Stimulated activated effector memory CD8-positive, alpha-beta T cell treated with anti-CD3 and anti-CD28 coated beads, Interleukin-12 subunit alpha, Interleukin-12 subunit beta, amount 100 ng/mL, for 72 hours (primary cell): ENCODE measurements around the gene DIS3L2.

Experiments
- ATAC-seq: fragments of 150-1000 bp; cut with Tn5 transposase; 2 replicates; pipeline ENCODE4 v1.10.0; 2021
- DNase-seq, 2 donors: peaks; one replicate each; pipeline ENCODE4 v3.0.0; 2021 to 2022; ENCODE audit warnings: low spot score in 2 of 2
- H3K27ac Mint-ChIP-seq: one replicate; pipeline ENCODE4 v1.8.0; 2022; ENCODE audit warnings: mild to moderate bottlenecking, mixed read lengths
- H3K36me3 Mint-ChIP-seq: one replicate; pipeline ENCODE4 v1.8.0; 2022; ENCODE audit warnings: mild to moderate bottlenecking, mixed read lengths
- H3K4me1 Mint-ChIP-seq: one replicate; pipeline ENCODE4 v1.8.0; 2022; ENCODE audit warnings: mixed read lengths
- H3K4me3 Mint-ChIP-seq: one replicate; pipeline ENCODE4 v1.8.0; 2022; ENCODE audit warnings: mild to moderate bottlenecking, mixed read lengths
- H3K9me3 Mint-ChIP-seq: one replicate; pipeline ENCODE4 v1.8.0; 2022; ENCODE audit warnings: mixed read lengths

DIS3L2 gene

DNA sequence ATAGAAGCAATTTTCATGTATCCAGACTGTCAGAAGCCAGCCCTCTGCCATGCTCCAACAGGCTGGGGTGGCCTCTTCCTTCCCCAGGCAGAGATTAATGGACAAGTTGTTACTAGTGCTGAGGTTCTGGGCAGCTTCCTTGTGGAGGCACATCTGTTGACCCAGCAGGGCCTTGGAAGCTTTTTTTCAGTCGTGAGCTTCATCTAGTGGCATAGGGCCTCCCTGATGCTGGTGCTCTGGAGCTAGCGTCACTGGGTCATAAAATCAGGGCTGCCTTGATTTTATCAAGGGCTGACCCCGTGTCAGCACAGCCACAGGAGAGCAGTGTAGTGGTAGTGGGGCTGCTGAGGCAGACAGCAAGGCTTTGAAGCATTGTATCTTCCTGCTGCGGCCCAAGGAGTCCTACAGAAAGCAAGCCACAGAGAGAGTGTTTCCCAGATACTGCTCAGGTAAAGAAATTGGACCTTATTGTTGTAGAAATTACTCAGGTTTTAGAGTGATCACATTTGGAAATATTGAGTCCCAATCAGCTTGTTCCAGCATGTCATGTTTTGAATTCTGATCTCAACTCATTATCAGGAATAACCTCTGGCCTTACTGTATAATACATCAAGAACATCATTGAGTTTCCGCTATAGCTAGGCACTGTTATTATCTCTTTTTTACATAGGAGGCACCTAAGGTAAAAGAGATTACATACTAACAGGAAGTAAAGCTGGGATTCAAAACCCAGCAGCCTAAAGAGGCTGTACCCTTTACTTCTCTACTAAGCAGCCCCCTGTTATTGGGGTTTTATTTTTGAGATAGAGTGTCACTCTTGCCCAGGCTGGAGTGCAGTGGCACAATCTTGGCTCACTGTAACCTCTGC is 324.7 kb downstream of the DIS3L2 start:
- peak overlapping the region; percentile 34 for H3K27ac Mint-ChIP-seq
- H3K36me3 Mint-ChIP-seq: no peaks in the 10 kb centered on the region
- no peak for DNase-seq
- ATAC-seq: no peak
- no peak overlapping the region for H3K4me3 Mint-ChIP-seq
- no peaks in the 10 kb centered on the region for H3K9me3 Mint-ChIP-seq
- no peaks in the 10 kb centered on the region for H3K4me1 Mint-ChIP-seq

DNA sequence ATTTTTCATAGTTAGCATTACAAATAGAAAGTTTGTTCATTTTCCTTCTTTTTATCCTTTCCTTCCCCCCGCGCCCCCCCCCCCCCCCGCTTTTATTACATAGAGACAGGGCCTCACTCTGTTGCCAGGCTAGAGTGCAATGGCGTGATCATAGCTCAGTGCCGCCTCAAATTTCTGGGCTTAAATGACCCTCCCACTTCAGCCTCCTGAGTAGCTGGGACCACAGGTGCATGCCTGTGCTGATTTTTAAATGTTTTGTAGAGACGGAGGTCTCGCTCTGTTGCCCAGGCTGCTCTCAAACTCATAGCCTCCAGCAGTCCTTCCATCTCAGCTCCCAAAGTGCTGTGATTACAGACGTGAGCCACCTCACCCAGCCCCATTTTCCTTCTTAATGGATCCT is 325.8 kb downstream of the DIS3L2 start:
- H3K4me3 Mint-ChIP-seq: no peak overlapping the region
- no peak for ATAC-seq
- H3K9me3 Mint-ChIP-seq: no peaks in the 10 kb centered on the region
- H3K4me1 Mint-ChIP-seq: peaks cover 3% of the 10 kb centered on the region
- H3K36me3 Mint-ChIP-seq: no peaks in the 10 kb centered on the region
- no peak for DNase-seq
- H3K27ac Mint-ChIP-seq: no peak overlapping the region

DNA sequence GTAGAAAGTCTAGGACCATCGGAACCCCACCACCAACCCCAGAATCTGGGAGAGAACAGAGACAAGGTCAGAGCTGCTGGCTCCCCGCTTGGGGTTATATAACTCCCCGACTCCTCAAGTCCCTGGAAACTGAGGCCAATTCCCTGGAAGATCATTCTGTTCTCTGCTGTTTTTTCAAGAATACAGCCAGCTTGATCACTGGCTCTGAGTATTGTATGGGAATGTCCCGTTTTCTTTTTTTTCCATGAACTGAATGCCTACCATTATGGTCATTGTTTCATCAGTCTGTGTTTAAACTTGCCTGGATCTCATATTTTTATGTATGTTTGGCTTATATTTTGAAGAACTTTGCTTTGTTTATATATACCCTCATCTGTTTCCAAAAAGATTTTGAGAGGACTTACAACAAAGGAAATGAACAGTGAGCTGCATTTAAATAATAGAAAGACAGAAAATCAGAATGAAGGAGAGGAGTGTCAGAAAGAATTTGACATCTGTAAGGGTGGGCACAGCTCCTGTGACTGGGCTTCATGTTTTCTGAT is 327.0 kb downstream of the DIS3L2 start:
- Mint-ChIP-seq H3K36me3 (no peaks in the 10 kb centered on the region), H3K4me1 (peaks cover 10% of the 10 kb centered on the region)
- ATAC-seq: no peak

GRCh38 chr2:232290668-232291067 is 329.2 kb downstream of the DIS3L2 start:
- H3K36me3 Mint-ChIP-seq: no peaks in the 10 kb centered on the region
- DNase-seq (no peak), ATAC-seq (no peak)
- H3K4me1 Mint-ChIP-seq: peaks cover 10% of the 10 kb centered on the region
- H3K4me3 Mint-ChIP-seq: no peak overlapping the region
- no peak overlapping the region for H3K27ac Mint-ChIP-seq
- no peaks in the 10 kb centered on the region for H3K9me3 Mint-ChIP-seq

More for the DNA sequence above, 327.0 kb downstream of the DIS3L2 start:
- Mint-ChIP-seq H3K27ac (no peak overlapping the region), H3K4me3 (no peak overlapping the region), H3K9me3 (no peaks in the 10 kb centered on the region)
- no peak for DNase-seq

GRCh38 chr2:232291343-232291742 is 329.8 kb downstream of the DIS3L2 start:
- DNase-seq: no peak
- Mint-ChIP-seq H3K4me1 (peaks cover 10% of the 10 kb centered on the region), H3K9me3 (no peaks in the 10 kb centered on the region), H3K36me3 (no peaks in the 10 kb centered on the region), H3K4me3 (no peak overlapping the region), H3K27ac (peak overlapping the region; percentile 32)
- ATAC-seq: no peak

DNA sequence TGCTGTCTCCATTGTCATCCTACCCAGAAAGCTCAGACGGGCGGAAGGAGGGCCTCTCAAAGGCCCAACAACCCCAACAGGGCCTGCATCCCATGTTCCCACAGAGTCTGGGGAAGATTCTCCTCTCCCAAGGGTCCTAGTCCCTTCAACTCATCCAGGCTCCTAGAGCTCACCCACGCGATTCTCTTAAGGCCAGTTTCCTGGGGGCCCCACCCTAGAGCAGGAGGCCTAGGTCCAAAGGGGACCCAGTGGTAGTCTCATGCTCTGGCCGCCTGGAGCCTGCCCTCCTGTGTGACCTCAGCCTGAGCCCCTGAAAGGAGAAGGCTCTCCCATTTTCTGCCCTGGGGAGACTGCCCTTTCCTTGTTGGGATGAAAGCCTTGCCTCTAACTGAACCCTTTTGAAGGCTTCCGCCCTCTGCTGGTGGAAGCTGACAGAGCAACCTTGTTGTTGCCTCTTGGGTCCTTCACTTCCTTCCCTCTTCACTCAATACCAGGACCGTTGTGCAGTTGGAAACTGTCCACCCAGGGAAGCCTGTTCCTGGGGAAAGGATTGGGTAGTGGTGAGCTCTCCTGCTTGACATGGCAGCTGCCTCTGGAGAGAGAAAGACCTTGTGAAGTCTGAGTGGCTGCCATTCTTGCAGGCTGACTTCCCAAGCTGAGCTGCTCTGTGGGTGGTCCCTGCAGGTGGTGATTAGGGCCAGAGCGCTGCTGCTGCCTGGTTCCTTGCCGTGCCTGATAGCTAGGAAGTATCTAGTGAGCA is 331.1 kb downstream of the DIS3L2 start:
- H3K36me3 Mint-ChIP-seq: no peaks in the 10 kb centered on the region
- H3K4me3 Mint-ChIP-seq: no peak overlapping the region
- ATAC-seq: peak; percentile 57
- no peaks in the 10 kb centered on the region for H3K9me3 Mint-ChIP-seq
- H3K27ac Mint-ChIP-seq: peak overlapping the region; percentile 32
- DNase-seq: peak; percentile 27 to 74
- H3K4me1 Mint-ChIP-seq: peaks cover 10% of the 10 kb centered on the region

- peaks cover 10% of the 10 kb centered on the region for H3K4me1 Mint-ChIP-seq
- no peak overlapping the region for H3K4me3 Mint-ChIP-seq
- peak overlapping the region; percentile 32 for H3K27ac Mint-ChIP-seq
- no peaks in the 10 kb centered on the region for H3K9me3 Mint-ChIP-seq
- H3K36me3 Mint-ChIP-seq: no peaks in the 10 kb centered on the region
- ATAC-seq (no peak), DNase-seq (no peak)
These were observed 331.7 kb downstream of the DIS3L2 start for GRCh38 chr2:232293191-232293590.

GRCh38 chr2:232295971-232296370 is 334.5 kb downstream of the DIS3L2 start:
- no peak for ATAC-seq
- Mint-ChIP-seq H3K27ac (no peak overlapping the region), H3K4me1 (peaks cover 24% of the 10 kb centered on the region), H3K4me3 (no peak overlapping the region), H3K9me3 (no peaks in the 10 kb centered on the region), H3K36me3 (peaks cover 3% of the 10 kb centered on the region)
- no peak for DNase-seq

- Mint-ChIP-seq H3K4me3 (no peak overlapping the region), H3K27ac (no peak overlapping the region), H3K4me1 (peaks cover 24% of the 10 kb centered on the region), H3K36me3 (peaks cover 13% of the 10 kb centered on the region), H3K9me3 (no peaks in the 10 kb centered on the region)
- DNase-seq (no peak), ATAC-seq (no peak)
These were observed 335.4 kb downstream of the DIS3L2 start for GRCh38 chr2:232296776-232297525.

DNA sequence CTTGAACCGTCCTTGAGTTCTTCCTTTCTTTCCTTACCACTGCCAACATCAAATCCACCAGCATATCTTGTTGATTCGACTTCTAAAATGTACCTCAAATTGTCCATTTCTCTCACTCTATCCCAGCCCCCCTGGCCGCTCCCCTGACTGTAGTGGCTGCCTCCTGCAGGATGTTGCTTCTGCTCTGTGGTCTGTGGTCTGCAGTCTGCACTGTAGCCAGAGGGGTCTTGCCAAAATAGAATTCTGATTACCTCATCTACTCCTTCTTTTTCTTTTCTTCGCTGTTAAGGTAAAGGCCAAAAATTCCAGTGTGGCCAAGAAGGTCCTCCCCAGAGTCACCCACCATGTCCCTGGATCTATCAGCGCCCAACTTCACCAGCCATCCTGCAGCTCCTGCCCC is 337.6 kb downstream of the DIS3L2 start:
- ATAC-seq (no peak), DNase-seq (no peak)
- H3K9me3 Mint-ChIP-seq: no peaks in the 10 kb centered on the region
- peak overlapping the region; percentile 65 for H3K27ac Mint-ChIP-seq
- H3K4me1 Mint-ChIP-seq: peaks cover 14% of the 10 kb centered on the region
- H3K4me3 Mint-ChIP-seq: no peak overlapping the region
- H3K36me3 Mint-ChIP-seq: peaks cover 14% of the 10 kb centered on the region

DNA sequence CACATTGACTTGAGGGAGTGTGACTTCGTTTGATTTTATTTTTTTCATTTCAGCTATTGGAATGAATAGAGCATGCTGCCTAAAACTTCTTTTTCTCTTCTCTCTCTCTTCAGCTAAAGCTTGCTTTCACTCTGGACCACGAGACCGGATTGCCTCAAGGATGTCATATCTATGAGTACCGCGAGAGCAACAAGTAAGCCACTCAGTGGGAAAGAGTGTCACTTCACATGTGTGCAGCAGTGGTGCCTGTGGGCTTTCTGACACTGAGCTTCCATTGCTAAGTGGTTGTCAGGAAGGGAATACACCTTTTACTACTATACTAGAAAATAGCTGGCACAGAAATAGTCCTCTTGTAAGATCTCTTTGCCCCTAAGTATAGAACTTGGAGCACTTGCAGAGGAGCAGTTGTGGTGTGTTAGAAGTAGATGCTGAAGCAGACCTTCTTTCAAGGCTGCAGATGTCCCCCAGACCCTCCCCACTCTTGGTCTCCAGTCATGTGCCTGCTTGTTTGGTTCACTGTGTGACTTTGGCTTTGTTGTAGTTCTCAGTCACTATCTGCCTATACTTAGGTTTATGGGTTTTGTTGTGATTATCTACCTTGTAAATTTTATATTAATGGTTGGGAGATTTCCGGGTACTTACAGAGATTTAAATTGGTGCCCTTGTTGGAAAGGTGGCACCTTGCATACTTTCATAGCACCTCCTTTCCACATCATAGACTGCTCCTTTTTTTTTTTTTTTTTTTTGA is 338.6 kb downstream of the DIS3L2 start:
- DNase-seq (no peak), ATAC-seq (peak; percentile 31)
- no peaks in the 10 kb centered on the region for H3K9me3 Mint-ChIP-seq
- no peak overlapping the region for H3K27ac Mint-ChIP-seq
- H3K4me3 Mint-ChIP-seq: no peak overlapping the region
- peaks cover 14% of the 10 kb centered on the region for H3K36me3 Mint-ChIP-seq
- peaks cover 14% of the 10 kb centered on the region for H3K4me1 Mint-ChIP-seq

GRCh38 chr2:232300894-232301387 is 339.4 kb downstream of the DIS3L2 start:
- Mint-ChIP-seq H3K9me3 (no peaks in the 10 kb centered on the region), H3K4me3 (no peak overlapping the region), H3K27ac (no peak overlapping the region), H3K4me1 (peaks cover 14% of the 10 kb centered on the region), H3K36me3 (peaks cover 14% of the 10 kb centered on the region)
- DNase-seq (no peak), ATAC-seq (peak; percentile 61)

- Mint-ChIP-seq H3K4me3 (no peak overlapping the region), H3K27ac (no peak overlapping the region), H3K4me1 (peaks cover 26% of the 10 kb centered on the region), H3K36me3 (peaks cover 14% of the 10 kb centered on the region), H3K9me3 (no peaks in the 10 kb centered on the region)
- DNase-seq (no peak), ATAC-seq (no peak)
These were observed 342.7 kb downstream of the DIS3L2 start for GRCh38 chr2:232304236-232304635.

- no peak for ATAC-seq
- H3K4me1 Mint-ChIP-seq: peaks cover 35% of the 10 kb centered on the region
- H3K36me3 Mint-ChIP-seq: peaks cover 2% of the 10 kb centered on the region
- no peak for DNase-seq
- no peaks in the 10 kb centered on the region for H3K9me3 Mint-ChIP-seq
- no peak overlapping the region for H3K4me3 Mint-ChIP-seq
- peak overlapping the region; percentile 86 for H3K27ac Mint-ChIP-seq
These were observed 345.3 kb downstream of the DIS3L2 start for GRCh38 chr2:232306741-232307305.
